Ishikawa (cell line): ENCODE measurements around the gene SETBP1.

Source experiments
- CEBPB ChIP-seq: IDR thresholded peaks from 2 replicates; pipeline ENCODE4 v1.6.1; 2012
- CREB1 ChIP-seq: IDR thresholded peaks from 2 replicates; pipeline ENCODE4 v1.6.1; 2012; ENCODE audit warnings: low read depth
- EGR1 ChIP-seq: IDR thresholded peaks from 2 replicates; pipeline ENCODE4 v1.6.1; 2012
- EP300 ChIP-seq: IDR thresholded peaks from 2 replicates; pipeline ENCODE4 v1.6.1; 2012; ENCODE audit warnings: borderline replicate concordance
- FOXM1 ChIP-seq: IDR thresholded peaks from 2 replicates; pipeline ENCODE4 v1.6.1; 2012; ENCODE audit warnings: low read depth, borderline replicate concordance
- NFIC ChIP-seq: IDR thresholded peaks from 2 replicates; pipeline ENCODE4 v1.6.1; 2012
- RAD21 ChIP-seq: IDR thresholded peaks from 2 replicates; pipeline ENCODE4 v1.6.1; 2012; ENCODE audit warnings: low read depth
- TAF1 ChIP-seq: IDR thresholded peaks from 2 replicates; pipeline ENCODE4 v1.6.1; 2012; ENCODE audit warnings: low read depth, mild to moderate bottlenecking
- TCF12 ChIP-seq: IDR thresholded peaks from 2 replicates; pipeline ENCODE4 v1.6.1; 2012; ENCODE audit warnings: low read depth
- TEAD4 ChIP-seq: IDR thresholded peaks from 2 replicates; pipeline ENCODE4 v1.6.1; 2012
- YY1 ChIP-seq: IDR thresholded peaks from 2 replicates; pipeline ENCODE4 v1.6.1; 2012; ENCODE audit warnings: low read depth
- ZBTB7A ChIP-seq: IDR thresholded peaks from 2 replicates; pipeline ENCODE4 v1.6.1; 2012; ENCODE audit warnings: low read depth
- TF ChIP-seq, protein P1 (sequence below): IDR thresholded peaks from 2 replicates; pipeline ENCODE4 v1.6.1; 2012; ENCODE audit warnings: low read depth, mild to moderate bottlenecking
- TF ChIP-seq, protein P2 (sequence below): IDR thresholded peaks from 2 replicates; pipeline ENCODE4 v1.6.1; 2012
- TF ChIP-seq, protein P3 (sequence below): IDR thresholded peaks from 2 replicates; pipeline ENCODE4 v1.6.1; 2012

Gene SETBP1

DNA sequence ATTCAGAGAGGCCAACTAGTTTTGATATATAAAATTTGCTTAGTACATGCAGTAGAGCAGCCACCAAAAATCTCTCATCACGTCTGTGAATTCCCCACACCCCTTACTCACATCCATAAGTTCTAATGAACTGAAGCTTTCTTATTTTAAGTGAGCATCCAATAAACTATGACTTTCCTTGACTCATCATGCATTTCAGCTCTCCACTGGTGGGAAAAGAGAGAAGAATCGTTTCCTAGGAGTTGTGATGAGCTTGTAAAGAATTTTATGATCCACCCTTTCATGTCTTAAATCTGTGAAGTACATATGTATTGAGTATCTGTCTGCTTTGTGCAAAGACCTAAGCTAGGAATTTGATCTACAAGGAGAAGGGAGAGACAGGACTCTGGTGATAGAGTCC lies 428.6 kb downstream of the SETBP1 start:
- TF ChIP-seq CEBPB (no peak), CREB1 (no peak), FOXM1 (no peak), ZBTB7A (no peak), EGR1 (no peak), TAF1 (no peak), NFIC (no peak), RAD21 (no peak), YY1 (no peak), EP300 (no peak), TCF12 (no peak), TEAD4 (no peak)
- TF ChIP-seq, protein P1, sequence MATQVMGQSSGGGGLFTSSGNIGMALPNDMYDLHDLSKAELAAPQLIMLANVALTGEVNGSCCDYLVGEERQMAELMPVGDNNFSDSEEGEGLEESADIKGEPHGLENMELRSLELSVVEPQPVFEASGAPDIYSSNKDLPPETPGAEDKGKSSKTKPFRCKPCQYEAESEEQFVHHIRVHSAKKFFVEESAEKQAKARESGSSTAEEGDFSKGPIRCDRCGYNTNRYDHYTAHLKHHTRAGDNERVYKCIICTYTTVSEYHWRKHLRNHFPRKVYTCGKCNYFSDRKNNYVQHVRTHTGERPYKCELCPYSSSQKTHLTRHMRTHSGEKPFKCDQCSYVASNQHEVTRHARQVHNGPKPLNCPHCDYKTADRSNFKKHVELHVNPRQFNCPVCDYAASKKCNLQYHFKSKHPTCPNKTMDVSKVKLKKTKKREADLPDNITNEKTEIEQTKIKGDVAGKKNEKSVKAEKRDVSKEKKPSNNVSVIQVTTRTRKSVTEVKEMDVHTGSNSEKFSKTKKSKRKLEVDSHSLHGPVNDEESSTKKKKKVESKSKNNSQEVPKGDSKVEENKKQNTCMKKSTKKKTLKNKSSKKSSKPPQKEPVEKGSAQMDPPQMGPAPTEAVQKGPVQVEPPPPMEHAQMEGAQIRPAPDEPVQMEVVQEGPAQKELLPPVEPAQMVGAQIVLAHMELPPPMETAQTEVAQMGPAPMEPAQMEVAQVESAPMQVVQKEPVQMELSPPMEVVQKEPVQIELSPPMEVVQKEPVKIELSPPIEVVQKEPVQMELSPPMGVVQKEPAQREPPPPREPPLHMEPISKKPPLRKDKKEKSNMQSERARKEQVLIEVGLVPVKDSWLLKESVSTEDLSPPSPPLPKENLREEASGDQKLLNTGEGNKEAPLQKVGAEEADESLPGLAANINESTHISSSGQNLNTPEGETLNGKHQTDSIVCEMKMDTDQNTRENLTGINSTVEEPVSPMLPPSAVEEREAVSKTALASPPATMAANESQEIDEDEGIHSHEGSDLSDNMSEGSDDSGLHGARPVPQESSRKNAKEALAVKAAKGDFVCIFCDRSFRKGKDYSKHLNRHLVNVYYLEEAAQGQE = no peak
- TF ChIP-seq, protein P2, sequence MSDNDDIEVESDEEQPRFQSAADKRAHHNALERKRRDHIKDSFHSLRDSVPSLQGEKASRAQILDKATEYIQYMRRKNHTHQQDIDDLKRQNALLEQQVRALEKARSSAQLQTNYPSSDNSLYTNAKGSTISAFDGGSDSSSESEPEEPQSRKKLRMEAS = no peak
- TF ChIP-seq, protein P3, sequence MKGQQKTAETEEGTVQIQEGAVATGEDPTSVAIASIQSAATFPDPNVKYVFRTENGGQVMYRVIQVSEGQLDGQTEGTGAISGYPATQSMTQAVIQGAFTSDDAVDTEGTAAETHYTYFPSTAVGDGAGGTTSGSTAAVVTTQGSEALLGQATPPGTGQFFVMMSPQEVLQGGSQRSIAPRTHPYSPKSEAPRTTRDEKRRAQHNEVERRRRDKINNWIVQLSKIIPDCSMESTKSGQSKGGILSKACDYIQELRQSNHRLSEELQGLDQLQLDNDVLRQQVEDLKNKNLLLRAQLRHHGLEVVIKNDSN = no peak

DNA sequence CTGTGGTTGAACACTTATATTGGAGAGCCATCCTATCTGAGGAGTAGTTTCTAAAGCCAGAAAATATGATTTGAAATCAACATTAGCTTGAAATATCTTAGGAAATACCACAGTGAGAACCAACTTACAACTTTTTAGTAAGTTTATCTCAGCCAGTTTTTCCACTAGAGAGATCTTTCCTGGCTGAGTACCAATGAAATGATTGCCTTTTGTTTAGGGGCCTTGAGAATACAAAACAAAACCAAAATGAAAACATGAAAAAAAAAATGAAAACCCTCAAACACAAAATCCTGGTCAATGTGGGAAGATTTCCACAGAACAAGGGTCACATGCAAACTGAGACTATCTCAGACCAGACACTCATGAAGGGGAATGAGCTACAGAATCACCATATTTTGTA lies 429.0 kb downstream of the SETBP1 start:
- TF ChIP-seq TEAD4 = no peak
- TF ChIP-seq, protein P2 = no peak

DNA sequence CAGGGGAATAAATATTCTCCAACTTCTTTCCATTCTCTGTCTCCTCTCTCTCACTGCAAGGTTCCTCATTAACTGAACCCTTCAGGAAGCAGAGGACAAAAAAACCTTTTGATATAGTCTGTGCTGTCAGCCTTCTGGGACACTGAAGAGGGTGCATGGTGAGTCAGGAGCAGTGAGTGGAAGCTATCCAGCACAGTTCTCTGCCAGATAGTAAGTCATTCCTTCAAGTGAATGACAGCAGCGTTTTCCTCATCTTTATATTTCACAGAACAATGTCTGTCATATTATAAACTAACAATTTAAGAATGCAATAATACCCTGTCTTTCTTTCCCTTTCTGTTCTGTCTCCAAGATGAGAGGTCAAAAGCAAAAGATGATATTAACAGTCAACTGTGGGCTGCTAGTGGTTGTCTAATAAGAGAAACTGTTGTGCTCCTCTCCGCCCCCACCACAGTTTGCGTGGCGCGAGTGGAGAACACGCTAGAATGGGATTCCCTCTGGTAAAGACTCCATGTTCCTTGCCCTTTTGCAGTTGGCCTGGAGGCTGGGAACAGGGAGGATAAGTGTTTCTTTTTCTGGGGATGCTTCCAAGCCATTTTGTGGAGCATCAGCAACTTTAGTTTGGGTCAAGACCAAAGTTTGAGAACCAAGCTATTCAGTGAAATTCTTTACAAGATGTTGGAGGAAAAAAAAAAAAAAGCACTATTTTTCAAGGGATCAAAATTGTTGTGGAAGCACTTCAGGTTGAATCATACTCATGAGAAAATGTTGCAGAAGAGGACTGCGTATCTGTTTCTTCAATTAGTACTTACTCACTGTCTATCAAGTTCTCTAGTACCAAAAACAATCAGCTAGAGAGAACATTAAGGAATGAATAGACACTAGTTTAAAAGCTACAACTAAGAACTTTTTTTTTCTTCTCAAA lies 430.2 kb downstream of the SETBP1 start:
- TF ChIP-seq, protein P3 = no peak
- TF ChIP-seq TAF1 (no peak), ZBTB7A (no peak), YY1 (no peak)
- TF ChIP-seq, protein P1 = no peak
- TF ChIP-seq, protein P2 = no peak

DNA sequence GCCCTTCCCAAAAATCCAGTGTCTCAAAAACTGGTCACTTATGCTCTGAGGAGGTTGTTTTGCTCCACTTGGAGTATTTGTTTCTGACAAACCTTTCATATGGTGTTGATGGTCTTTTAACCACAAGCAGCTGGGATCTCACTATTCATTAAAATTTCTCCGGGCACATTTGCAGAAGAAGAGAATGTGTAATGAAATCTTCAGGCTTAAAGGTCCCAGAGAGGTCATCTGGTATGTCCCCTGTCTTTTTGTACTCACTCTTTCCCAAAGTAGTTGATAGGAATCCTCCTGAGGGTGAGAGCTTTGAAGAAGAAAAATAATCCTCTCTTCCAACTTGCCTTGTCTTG lies 430.8 kb downstream of the SETBP1 start:
- TF ChIP-seq TEAD4 = no peak
- no peak for TF ChIP-seq EP300
- TF ChIP-seq, protein P3 = no peak
- TF ChIP-seq FOXM1 = no peak
- TF ChIP-seq RAD21 = no peak
- no peak for TF ChIP-seq NFIC
- TF ChIP-seq TAF1 = no peak
- TF ChIP-seq YY1 = no peak
- no peak for TF ChIP-seq ZBTB7A
- TF ChIP-seq CEBPB = no peak
- TF ChIP-seq, protein P2 = no peak
- TF ChIP-seq TCF12 = no peak
- no peak for TF ChIP-seq CREB1

DNA sequence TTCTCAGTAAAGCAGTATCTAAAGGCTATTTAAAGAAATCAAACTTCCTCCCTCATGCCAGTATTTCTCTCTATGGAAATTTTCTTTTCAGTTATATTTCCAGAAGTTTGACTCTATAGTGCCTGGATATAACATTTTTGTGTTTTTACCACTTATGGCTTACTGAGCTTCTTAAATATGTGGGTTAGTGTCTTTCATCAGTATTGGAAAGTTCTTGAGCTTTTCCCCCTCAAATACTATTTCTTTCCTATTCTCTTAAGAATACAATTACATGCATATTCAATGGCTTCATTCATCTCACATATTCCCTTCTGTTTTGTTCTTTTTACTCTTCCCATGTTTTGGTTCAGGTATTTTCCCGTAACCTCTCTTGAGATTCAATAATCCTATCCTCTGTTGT lies 432.0 kb downstream of the SETBP1 start:
- TF ChIP-seq, protein P2 = no peak
- TF ChIP-seq CEBPB = no peak
- no peak for TF ChIP-seq EGR1
- no peak for TF ChIP-seq FOXM1
- no peak for TF ChIP-seq TAF1
- no peak for TF ChIP-seq EP300
- no peak for TF ChIP-seq TEAD4
- TF ChIP-seq, protein P1 = no peak
- no peak for TF ChIP-seq NFIC
